Endothelial cell of umbilical vein (primary cell): ENCODE results near the gene KLHL18. TPM values are rescaled to one million over a fixed set of nuclear protein-coding genes. Genes with fewer than 3 reads are reported as not detected.

Experiments
- BruUV-seq: library from RNA; stranded (reverse); fragments of 400-500 nt; replicated peaks from 2 replicates; lab custom pipeline; 2021; lab: Mats Ljungman, UMichigan
- CTCF ChIA-PET: fragments of 300-600, 350-600 bp; sonication (Branson Sonifier 250); formaldehyde crosslinking; loops from one replicate; lab custom pipeline; 2021; ENCODE audit warnings: antibody characterized with exemption, inconsistent platforms; lab: Charles Lee
- POLR2A ChIA-PET: fragments of 300-600, 350-600 bp; sonication (Branson Sonifier 250); formaldehyde crosslinking; loops from one replicate; lab custom pipeline; 2021; ENCODE audit warnings: antibody characterized with exemption, inconsistent platforms; lab: Charles Lee
- DNase-seq: peaks from one replicate; pipeline ENCODE4 v3.0.0-alpha.2; 2011; ENCODE audit warnings: low read depth, low spot score
- FAIRE-seq: peaks from 2 replicates; lab custom pipeline; 2011; peaks lifted over from hg19 to GRCh38; lab: Jason Lieb, UNC
- H2AFZ ChIP-seq: 2 replicates; pipeline ENCODE4 v1.6.0; 2012; ENCODE audit warnings: low read depth, low read length, control low read depth, inconsistent platforms
- H3K27ac ChIP-seq: 2 replicates; pipeline ENCODE4 v1.5.1; 2011; ENCODE audit warnings: low read depth, mild to moderate bottlenecking, control low read depth, low read length, moderate library complexity; ENCODE audit not compliant: insufficient read depth
- H3K27me3 ChIP-seq, 2 experiments: 2 replicates each; pipeline versions ENCODE4 v1.6.0 to v1.6.1; 2011; ENCODE audit warnings: low read length in 2 of 2, mixed read lengths in 1 of 2; ENCODE audit not compliant: control insufficient read depth in 2 of 2, insufficient read depth in 2 of 2
- H3K36me3 ChIP-seq, 2 experiments: 2 replicates in 1 of 2; 3 replicates in 1 of 2; pipeline ENCODE4 v1.5.1; 2011; ENCODE audit warnings: low read length in 2 of 2, mild to moderate bottlenecking in 1 of 2, moderate library complexity in 1 of 2; ENCODE audit not compliant: control insufficient read depth in 2 of 2, insufficient read depth in 2 of 2; ENCODE audit errors: extremely low read depth in 1 of 2
- H3K4me1 ChIP-seq: 3 replicates; pipeline ENCODE4 v1.5.1; 2011; ENCODE audit warnings: mild to moderate bottlenecking, low read length; ENCODE audit not compliant: control insufficient read depth, insufficient read depth; ENCODE audit errors: extremely low read depth
- H3K4me2 ChIP-seq: 2 replicates; pipeline ENCODE4 v1.6.1; 2011; ENCODE audit warnings: low read length, control low read depth, mixed read lengths; ENCODE audit not compliant: insufficient read depth
- H3K4me3 ChIP-seq, 3 experiments: fragments of 200-600 bp in 1 of 3; sonication (generic), shearing (Covaris generic) in 1 of 3; replicated peaks in 1 of 3; 2 replicates each; pipeline ENCODE4 v1.5.1; 2011 to 2016; ENCODE audit warnings: control low read depth in 3 of 3, low read length in 3 of 3, mild to moderate bottlenecking in 2 of 3, inconsistent platforms in 1 of 3, low read depth in 1 of 3, moderate library complexity in 1 of 3; ENCODE audit not compliant: insufficient read depth in 1 of 3
- H3K79me2 ChIP-seq: 2 replicates; pipeline ENCODE4 v1.6.0; 2012; ENCODE audit warnings: low read length, inconsistent platforms; ENCODE audit not compliant: control insufficient read depth, insufficient read depth
- H3K9ac ChIP-seq: replicated peaks from 2 replicates; pipeline ENCODE3; 2011; ENCODE audit warnings: low read length, control low read depth; ENCODE audit not compliant: insufficient read depth; ENCODE audit errors: extremely low read depth
- H3K9me1 ChIP-seq: replicated peaks from 3 replicates; pipeline ENCODE4 v1.6.0; 2011; ENCODE audit warnings: mild to moderate bottlenecking, low read length; ENCODE audit not compliant: control insufficient read depth, insufficient read depth; ENCODE audit errors: extremely low read depth
- H3K9me3 ChIP-seq: replicated peaks from 2 replicates; pipeline ENCODE4 v1.5.1; 2012; ENCODE audit warnings: low read length, inconsistent platforms; ENCODE audit not compliant: control insufficient read depth, insufficient read depth
- H4K20me1 ChIP-seq: replicated peaks from 2 replicates; pipeline ENCODE3; 2011; ENCODE audit warnings: mild to moderate bottlenecking, low read length; ENCODE audit not compliant: control insufficient read depth, insufficient read depth; ENCODE audit errors: extremely low read depth
- EZH2 ChIP-seq: IDR thresholded peaks from 2 replicates; pipeline ENCODE4 v1.6.1; 2012; ENCODE audit warnings: borderline replicate concordance, low read depth, mild to moderate bottlenecking, moderate library complexity, low read length, inconsistent platforms; ENCODE audit not compliant: severe bottlenecking
- FOS ChIP-seq: IDR thresholded peaks from 2 replicates; pipeline ENCODE4 v1.6.1; 2011; ENCODE audit warnings: mild to moderate bottlenecking, low read length, moderate library complexity, borderline replicate concordance; ENCODE audit not compliant: insufficient read depth
- GATA2 ChIP-seq: IDR thresholded peaks from 2 replicates; pipeline ENCODE4 v1.7.0; 2011; ENCODE audit warnings: low read depth, mild to moderate bottlenecking, moderate library complexity, mixed read lengths, low read length; ENCODE audit not compliant: insufficient read length, insufficient read depth
- JUN ChIP-seq: IDR thresholded peaks from 2 replicates; pipeline ENCODE4 v1.6.1; 2011; ENCODE audit warnings: borderline replicate concordance, low read depth; ENCODE audit not compliant: insufficient read length, insufficient read depth
- MYC ChIP-seq: IDR thresholded peaks from one replicate; pipeline ENCODE4 v1.6.1; 2011; ENCODE audit warnings: mild to moderate bottlenecking, low read depth, low read length
- POLR2A ChIP-seq: IDR thresholded peaks from 2 replicates; pipeline ENCODE4 v1.6.1; 2012; ENCODE audit warnings: low read depth, mild to moderate bottlenecking, control low read depth, low read length
- POLR2AphosphoS5 ChIP-seq: IDR thresholded peaks from 2 replicates; pipeline ENCODE4 v1.6.1; 2012; ENCODE audit warnings: low read depth, mild to moderate bottlenecking, control low read depth, low read length, moderate library complexity; ENCODE audit not compliant: insufficient read depth
- dilution Hi-C: fragments of 300-500 bp; cut with MboI; formaldehyde crosslinking; loops from one replicate; pipeline ENCODE4 v1.15.0; 2019; ENCODE audit warnings: low sequenced_read_pairs; ENCODE audit not compliant: extremely low pct_ligation_motif_present
- intact Hi-C: fragments of 100-400 bp; cut with micrococcal nuclease; formaldehyde crosslinking; loops from one replicate; pipeline ENCODE4 v1.10.0; 2022
- polyA plus RNA-seq, 4 experiments: library from polyadenylated mRNA; depleted of rRNA in 3 of 4; stranded (reverse) in 3 of 4; unstranded in 1 of 4; fragments of >200 nt; gene quantifications; 2 replicates each; pipeline versions ENCODE4 v1.2.1 to v1.2.3, GENCODE V29; 2011 to 2012; ENCODE audit warnings: missing spikeins in 1 of 4
- total RNA-seq: library from RNA; stranded (reverse); gene quantifications from 2 replicates; pipeline ENCODE4 v1.2.3, GENCODE V29; 2021
- TF ChIP-seq, protein P1 (sequence below): IDR thresholded peaks from 2 replicates; pipeline ENCODE4 v1.6.1; 2011; ENCODE audit not compliant: insufficient read depth, insufficient read length
- TF ChIP-seq, protein P2 (sequence below), 2 donors: IDR thresholded peaks; 1 replicate in 1 of 2; 2 replicates in 1 of 2; pipeline ENCODE4 v1.5.1; 2011; ENCODE audit warnings: low read length in 2 of 2, mild to moderate bottlenecking in 2 of 2, moderate library complexity in 2 of 2, control low read depth in 1 of 2, inconsistent platforms in 1 of 2, low read depth in 1 of 2; ENCODE audit not compliant: insufficient read depth in 1 of 2; ENCODE audit errors: extremely low read depth in 1 of 2

Gene KLHL18
- total and polyA plus RNA-seq, 2 donors (not counting 3 experiments of a cell fraction or from before 2014, with no cell fraction given): 43.4 to 58.1 TPM

- no peak overlapping the region for H2AFZ ChIP-seq
- H3K27me3 ChIP-seq: no peaks in the 10 kb centered on the region
- no peak overlapping the region for H3K4me3 ChIP-seq
- no peaks in the 10 kb centered on the region for H3K79me2 ChIP-seq
- FAIRE-seq (peak; percentile 95), DNase-seq (peak; percentile 87)
- H3K4me2 ChIP-seq: no peak overlapping the region
- intact Hi-C loops (no loop called here), dilution Hi-C loops (no loop called here)
- POLR2A ChIA-PET: no interaction called here
- H3K27ac ChIP-seq: peak overlapping the region; percentile 13
- H3K9me3 ChIP-seq: no peaks in the 10 kb centered on the region
- H3K9me1 ChIP-seq: no peaks in the 10 kb centered on the region
- H3K4me1 ChIP-seq: peaks cover 9% of the 10 kb centered on the region
- no TSS peak for BruUV-seq
- TF ChIP-seq POLR2AphosphoS5 (peak; percentile 55), FOS (peak; percentile 75), JUN (peak; percentile 57), GATA2 (no peak), POLR2A (no peak)
- H3K36me3 ChIP-seq: no peaks in the 10 kb centered on the region
- no peak overlapping the region for H3K9ac ChIP-seq
- no peaks in the 10 kb centered on the region for H4K20me1 ChIP-seq
- CTCF ChIA-PET: interaction anchor here (0.9 to 2.0 kb wide), 7 partner anchors 10 to 60 kb away, joined by 3 to 5 read pairs (median 3); no protein-coding TSS in a partner anchor
Observed at GRCh38 chr3:47266709-47267489, 15.8 kb upstream of the KLHL18 start.

DNA sequence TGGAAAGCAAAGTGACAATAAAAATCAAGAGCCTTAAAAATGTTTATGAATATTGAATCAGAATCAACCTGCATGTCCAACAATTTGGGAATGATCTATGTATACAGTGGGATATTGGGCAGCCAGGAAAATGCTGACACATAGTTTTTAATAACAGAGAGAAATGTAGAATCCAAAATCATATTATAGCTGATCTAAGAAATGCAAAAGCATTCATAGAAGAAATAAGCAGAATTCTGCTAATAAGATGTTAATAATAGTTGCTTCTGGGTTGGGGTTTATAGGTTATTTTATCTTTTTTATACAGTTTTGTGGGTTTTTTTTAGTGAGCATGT is 15.3 kb upstream of the KLHL18 start:
- CTCF ChIA-PET: interaction anchor here (0.9 to 2.0 kb wide), 6 partner anchors 9 to 59 kb away, joined by 3 to 5 read pairs (median 3); no protein-coding TSS in a partner anchor
- dilution Hi-C loops: no loop called here

More for the DNA sequence above, 15.3 kb upstream of the KLHL18 start:
- no peak for FAIRE-seq
- intact Hi-C loops: no loop called here
- no peak overlapping the region for H3K9ac ChIP-seq
- no peaks in the 10 kb centered on the region for H3K79me2 ChIP-seq
- no peaks in the 10 kb centered on the region for H3K27me3 ChIP-seq
- no peak overlapping the region for H3K27ac ChIP-seq
- no peaks in the 10 kb centered on the region for H3K9me1 ChIP-seq
- H3K4me3 ChIP-seq: no peak overlapping the region
- POLR2A ChIA-PET: interaction anchor here (0.6 kb wide), 1 partner anchor 20 kb away, joined by 3 read pairs; no protein-coding TSS in a partner anchor
- no peaks in the 10 kb centered on the region for H3K36me3 ChIP-seq
- TF ChIP-seq, protein P1, sequence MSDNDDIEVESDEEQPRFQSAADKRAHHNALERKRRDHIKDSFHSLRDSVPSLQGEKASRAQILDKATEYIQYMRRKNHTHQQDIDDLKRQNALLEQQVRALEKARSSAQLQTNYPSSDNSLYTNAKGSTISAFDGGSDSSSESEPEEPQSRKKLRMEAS: no peak
- TF ChIP-seq EZH2 (no peak), JUN (no peak), POLR2A (no peak), FOS (no peak), GATA2 (no peak), POLR2AphosphoS5 (no peak), MYC (no peak)
- TF ChIP-seq, protein P2, sequence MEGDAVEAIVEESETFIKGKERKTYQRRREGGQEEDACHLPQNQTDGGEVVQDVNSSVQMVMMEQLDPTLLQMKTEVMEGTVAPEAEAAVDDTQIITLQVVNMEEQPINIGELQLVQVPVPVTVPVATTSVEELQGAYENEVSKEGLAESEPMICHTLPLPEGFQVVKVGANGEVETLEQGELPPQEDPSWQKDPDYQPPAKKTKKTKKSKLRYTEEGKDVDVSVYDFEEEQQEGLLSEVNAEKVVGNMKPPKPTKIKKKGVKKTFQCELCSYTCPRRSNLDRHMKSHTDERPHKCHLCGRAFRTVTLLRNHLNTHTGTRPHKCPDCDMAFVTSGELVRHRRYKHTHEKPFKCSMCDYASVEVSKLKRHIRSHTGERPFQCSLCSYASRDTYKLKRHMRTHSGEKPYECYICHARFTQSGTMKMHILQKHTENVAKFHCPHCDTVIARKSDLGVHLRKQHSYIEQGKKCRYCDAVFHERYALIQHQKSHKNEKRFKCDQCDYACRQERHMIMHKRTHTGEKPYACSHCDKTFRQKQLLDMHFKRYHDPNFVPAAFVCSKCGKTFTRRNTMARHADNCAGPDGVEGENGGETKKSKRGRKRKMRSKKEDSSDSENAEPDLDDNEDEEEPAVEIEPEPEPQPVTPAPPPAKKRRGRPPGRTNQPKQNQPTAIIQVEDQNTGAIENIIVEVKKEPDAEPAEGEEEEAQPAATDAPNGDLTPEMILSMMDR (IDR thresholded peaks at IDR 0.05; ENCODE audit: extremely low read depth in 1 of 2, insufficient read depth in 1 of 2, low read depth in 1 of 2, low read length in 2 of 2): no peak
- H3K4me1 ChIP-seq: peaks cover 9% of the 10 kb centered on the region
- no TSS peak for BruUV-seq
- H3K4me2 ChIP-seq: no peak overlapping the region
- no peaks in the 10 kb centered on the region for H4K20me1 ChIP-seq
- DNase-seq: no peak
- H2AFZ ChIP-seq: no peak overlapping the region
- no peaks in the 10 kb centered on the region for H3K9me3 ChIP-seq
